Esophagus squamous epithelium (tissue), 4 donors: Measurements from ENCODE around the gene EGLN1.

ENCODE experiments used
- CTCF ChIP-seq, 6 experiments: fragments of 450-650 bp in 4 of 6; fragments of 200-600 bp in 2 of 6; sonication (generic) in 2 of 6; IDR thresholded peaks; one replicate each; pipeline ENCODE4 v1.5.1; 2016 to 2019; ENCODE audit warnings: antibody characterized with exemption in 6 of 6, mild to moderate bottlenecking in 4 of 6, moderate library complexity in 4 of 6
- POLR2A ChIP-seq, 4 donors: fragments of 450-650 bp; IDR thresholded peaks; one replicate each; pipeline ENCODE4 v1.6.1; 2017; ENCODE audit warnings: antibody characterized with exemption in 4 of 4, mild to moderate bottlenecking in 4 of 4, moderate library complexity in 3 of 4

GRCh38 chr1:231332761-231333160, 89.3 kb downstream of the EGLN1 start:
- TF ChIP-seq CTCF (IDR thresholded peaks at IDR 0.05) (no peak), POLR2A (IDR thresholded peaks at IDR 0.05) (no peak)
